Neural cell (in vitro differentiated cells): ENCODE data around the gene ACSL5. TPM values are rescaled to one million over a fixed set of nuclear protein-coding genes. Genes with fewer than 3 reads are reported as not detected.

Source experiments
- H2AFZ ChIP-seq: fragments of 200-600, 300-800 bp; sonication (generic), shearing (Covaris generic); 2 replicates; pipeline ENCODE4 v1.6.0; 2014; ENCODE audit warnings: low read depth, mild to moderate bottlenecking, antibody characterized with exemption, low read length, moderate library complexity
- H3F3A ChIP-seq: fragments of 200-600 bp; shearing (Covaris generic); 2 replicates; pipeline ENCODE4 v1.6.1; 2016; ENCODE audit warnings: mild to moderate bottlenecking, moderate library complexity, mixed read lengths, antibody characterized with exemption, low read length; ENCODE audit not compliant: insufficient read depth, poor library complexity, severe bottlenecking
- H3K27ac ChIP-seq: fragments of 200-600, 300-800 bp; sonication (generic), shearing (Covaris generic); 2 replicates; pipeline ENCODE4 v1.5.1; 2014; ENCODE audit warnings: mild to moderate bottlenecking, low read length, moderate library complexity
- H3K27me3 ChIP-seq: fragments of 300-800, 200-600 bp; sonication (generic), shearing (Covaris generic); 2 replicates; pipeline ENCODE4 v1.6.0; 2014; ENCODE audit warnings: mild to moderate bottlenecking, low read depth, low read length, moderate library complexity; ENCODE audit not compliant: insufficient read depth
- H3K36me3 ChIP-seq: fragments of 300-800, 200-600 bp; sonication (generic), shearing (Covaris generic); 2 replicates; pipeline ENCODE4 v1.5.1; 2014; ENCODE audit warnings: mild to moderate bottlenecking, antibody characterized with exemption, low read length, moderate library complexity; ENCODE audit not compliant: insufficient read depth
- H3K4me2 ChIP-seq: fragments of 300-800, 200-600 bp; sonication (generic), shearing (Covaris generic); 2 replicates; pipeline ENCODE4 v1.6.0; 2014; ENCODE audit warnings: mild to moderate bottlenecking, low read length
- H3K4me3 ChIP-seq: fragments of 300-800, 200-600 bp; sonication (generic), shearing (Covaris generic); 2 replicates; pipeline ENCODE4 v1.5.1; 2014; ENCODE audit warnings: mild to moderate bottlenecking, low read length, moderate library complexity
- H3K79me2 ChIP-seq: fragments of 200-600 bp; shearing (Covaris generic); replicated peaks from 2 replicates; pipeline ENCODE4 v1.6.0; 2014; ENCODE audit warnings: mild to moderate bottlenecking, low read length, moderate library complexity; ENCODE audit not compliant: insufficient read depth
- H3K9ac ChIP-seq: fragments of 300-800, 200-600 bp; sonication (generic), shearing (Covaris generic); 2 replicates; pipeline ENCODE4 v1.6.1; 2016; ENCODE audit warnings: mild to moderate bottlenecking, low read length, mixed read lengths
- H3K9me2 ChIP-seq: fragments of 200-600 bp; shearing (Covaris generic); 2 replicates; pipeline ENCODE4 v1.6.1; 2016; ENCODE audit warnings: mild to moderate bottlenecking, low read length, mixed read lengths; ENCODE audit not compliant: insufficient read depth
- H3K9me3 ChIP-seq: fragments of 200-600, 300-800 bp; sonication (generic), shearing (Covaris generic); 2 replicates; pipeline ENCODE4 v1.6.1; 2016; ENCODE audit warnings: mild to moderate bottlenecking, mixed run types, low read length, moderate library complexity, mixed read lengths
- H4K20me1 ChIP-seq: fragments of 200-600 bp; shearing (Covaris generic); 2 replicates; pipeline ENCODE4 v1.6.1; 2016; ENCODE audit warnings: mild to moderate bottlenecking, mixed run types; ENCODE audit not compliant: insufficient read depth
- CTCF ChIP-seq: fragments of 450-650 bp; IDR thresholded peaks from 2 replicates; pipeline ENCODE4 v1.5.1; 2014; ENCODE audit warnings: antibody characterized with exemption, mild to moderate bottlenecking, moderate library complexity; ENCODE audit not compliant: poor library complexity, severe bottlenecking
- EP300 ChIP-seq: fragments of 450-650 bp; conservative IDR thresholded peaks from 2 replicates; pipeline ENCODE4 v1.6.1; 2014; ENCODE audit warnings: antibody characterized with exemption, mild to moderate bottlenecking, moderate library complexity; ENCODE audit not compliant: poor library complexity, severe bottlenecking
- EZH2 ChIP-seq: fragments of 200-600, 300-800 bp; shearing (Covaris generic), sonication (generic); IDR thresholded peaks from 2 replicates; pipeline ENCODE4 v1.6.1; 2014; ENCODE audit warnings: antibody characterized with exemption, low read length, borderline replicate concordance, mild to moderate bottlenecking; ENCODE audit not compliant: insufficient read depth, poor library complexity, severe bottlenecking
- MXI1 ChIP-seq: fragments of 450-650 bp; conservative IDR thresholded peaks from 2 replicates; pipeline ENCODE4 v1.6.1; 2014; ENCODE audit warnings: antibody characterized with exemption, mild to moderate bottlenecking; ENCODE audit not compliant: poor library complexity, severe bottlenecking
- POLR2AphosphoS5 ChIP-seq: IDR thresholded peaks from 2 replicates; pipeline ENCODE4 v1.6.1; 2012
- RAD21 ChIP-seq: fragments of 450-650 bp; conservative IDR thresholded peaks from 2 replicates; pipeline ENCODE4 v1.6.1; 2014; ENCODE audit warnings: antibody characterized with exemption, mild to moderate bottlenecking, moderate library complexity
- REST ChIP-seq: IDR thresholded peaks from 2 replicates; pipeline ENCODE4 v1.6.1; 2012; ENCODE audit warnings: borderline replicate concordance
- SMC3 ChIP-seq: fragments of 450-650 bp; conservative IDR thresholded peaks from 2 replicates; pipeline ENCODE4 v1.6.1; 2014; ENCODE audit warnings: antibody characterized with exemption, mild to moderate bottlenecking, moderate library complexity; ENCODE audit not compliant: poor library complexity
- TAF1 ChIP-seq: IDR thresholded peaks from 2 replicates; pipeline ENCODE4 v1.6.1; 2012; ENCODE audit warnings: low read depth
- polyA plus RNA-seq: library from polyadenylated mRNA; depleted of rRNA; stranded (reverse); fragments of >200 nt; gene quantifications from 2 replicates; pipeline ENCODE4 v1.2.3, GENCODE V29; 2014

Gene ACSL5
- polyA plus RNA-seq, 1 donor from 2014 or later, result not detected

GRCh38 chr10:112330162-112330561 is 43.8 kb upstream of the ACSL5 start:
- H3K27ac ChIP-seq, result no peak overlapping the region
- no peaks in the 10 kb centered on the region for H4K20me1 ChIP-seq
- no peaks in the 10 kb centered on the region for H3K36me3 ChIP-seq
- no peak overlapping the region for H3K9ac ChIP-seq
- no peak for TF ChIP-seq SMC3
- no peak for TF ChIP-seq EZH2
- TF ChIP-seq TAF1, result no peak
- no peak for TF ChIP-seq MXI1
- TF ChIP-seq RAD21, result no peak
- no peaks in the 10 kb centered on the region for H3K9me3 ChIP-seq
- no peak overlapping the region for H3K4me2 ChIP-seq
- no peak overlapping the region for H3K4me3 ChIP-seq
- no peaks in the 10 kb centered on the region for H3K79me2 ChIP-seq
- no peaks in the 10 kb centered on the region for H3F3A ChIP-seq
- H2AFZ ChIP-seq, result no peak overlapping the region
- H3K27me3 ChIP-seq, result no peaks in the 10 kb centered on the region
- H3K9me2 ChIP-seq, result no peaks in the 10 kb centered on the region

GRCh38 chr10:112330607-112331160 is 43.2 kb upstream of the ACSL5 start:
- Histone ChIP-seq H3K4me2 (no peak overlapping the region), H3K9me3 (no peaks in the 10 kb centered on the region), H3K27ac (no peak overlapping the region), H4K20me1 (no peaks in the 10 kb centered on the region), H3K4me3 (no peak overlapping the region), H3K79me2 (no peaks in the 10 kb centered on the region), H3K36me3 (no peaks in the 10 kb centered on the region), H3K9me2 (no peaks in the 10 kb centered on the region), H3F3A (no peaks in the 10 kb centered on the region), H3K9ac (no peak overlapping the region), H3K27me3 (no peaks in the 10 kb centered on the region), H2AFZ (no peak overlapping the region)
- TF ChIP-seq CTCF, result no peak
- TF ChIP-seq MXI1, result no peak
- no peak for TF ChIP-seq POLR2AphosphoS5
- no peak for TF ChIP-seq REST

GRCh38 chr10:112332022-112332421 is 41.9 kb upstream of the ACSL5 start:
- Histone ChIP-seq H3K27ac (no peak overlapping the region), H3K27me3 (no peaks in the 10 kb centered on the region), H3K4me3 (no peak overlapping the region), H3K9me3 (no peaks in the 10 kb centered on the region), H3F3A (no peaks in the 10 kb centered on the region), H3K9me2 (no peaks in the 10 kb centered on the region), H2AFZ (no peak overlapping the region), H4K20me1 (no peaks in the 10 kb centered on the region), H3K79me2 (no peaks in the 10 kb centered on the region), H3K4me2 (no peak overlapping the region), H3K9ac (no peak overlapping the region), H3K36me3 (no peaks in the 10 kb centered on the region)
- TF ChIP-seq SMC3, result no peak
- TF ChIP-seq RAD21, result no peak
- no peak for TF ChIP-seq MXI1
- no peak for TF ChIP-seq EP300
- no peak for TF ChIP-seq TAF1
- no peak for TF ChIP-seq CTCF
- no peak for TF ChIP-seq EZH2
- no peak for TF ChIP-seq REST
- TF ChIP-seq POLR2AphosphoS5, result no peak
